Sigmoid colon (tissue), 4 donors: ENCODE results near the gene DTNBP1.

ENCODE experiments used
- POLR2A ChIP-seq, 2 donors: fragments of 450-650 bp; IDR thresholded peaks; one replicate each; pipeline ENCODE4 v1.6.1; 2016; ENCODE audit warnings: antibody characterized with exemption in 2 of 2, mild to moderate bottlenecking in 2 of 2, moderate library complexity in 2 of 2
- POLR2AphosphoS5 ChIP-seq, 4 donors: sonication (generic); formaldehyde crosslinking; IDR thresholded peaks; one replicate each; pipeline ENCODE4 v1.6.1; 2017; ENCODE audit warnings: antibody characterized with exemption in 4 of 4
- TF ChIP-seq, protein P1 (sequence below), 4 experiments: fragments of 450-650 bp in 3 of 4; fragments of 200-600 bp in 1 of 4; IDR thresholded peaks; one replicate each; pipeline ENCODE4 v1.5.1; 2016 to 2019; ENCODE audit warnings: antibody characterized with exemption in 4 of 4, mild to moderate bottlenecking in 3 of 4, moderate library complexity in 2 of 4

GRCh38 chr6:15665237-15665636, 2.4 kb upstream of the DTNBP1 start:
- TF ChIP-seq, protein P1, sequence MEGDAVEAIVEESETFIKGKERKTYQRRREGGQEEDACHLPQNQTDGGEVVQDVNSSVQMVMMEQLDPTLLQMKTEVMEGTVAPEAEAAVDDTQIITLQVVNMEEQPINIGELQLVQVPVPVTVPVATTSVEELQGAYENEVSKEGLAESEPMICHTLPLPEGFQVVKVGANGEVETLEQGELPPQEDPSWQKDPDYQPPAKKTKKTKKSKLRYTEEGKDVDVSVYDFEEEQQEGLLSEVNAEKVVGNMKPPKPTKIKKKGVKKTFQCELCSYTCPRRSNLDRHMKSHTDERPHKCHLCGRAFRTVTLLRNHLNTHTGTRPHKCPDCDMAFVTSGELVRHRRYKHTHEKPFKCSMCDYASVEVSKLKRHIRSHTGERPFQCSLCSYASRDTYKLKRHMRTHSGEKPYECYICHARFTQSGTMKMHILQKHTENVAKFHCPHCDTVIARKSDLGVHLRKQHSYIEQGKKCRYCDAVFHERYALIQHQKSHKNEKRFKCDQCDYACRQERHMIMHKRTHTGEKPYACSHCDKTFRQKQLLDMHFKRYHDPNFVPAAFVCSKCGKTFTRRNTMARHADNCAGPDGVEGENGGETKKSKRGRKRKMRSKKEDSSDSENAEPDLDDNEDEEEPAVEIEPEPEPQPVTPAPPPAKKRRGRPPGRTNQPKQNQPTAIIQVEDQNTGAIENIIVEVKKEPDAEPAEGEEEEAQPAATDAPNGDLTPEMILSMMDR (IDR thresholded peaks at IDR 0.05): no peak
- TF ChIP-seq POLR2AphosphoS5 (IDR thresholded peaks at IDR 0.05) (no peak), POLR2A (IDR thresholded peaks at IDR 0.05) (no peak)
